H1 (cell line): ENCODE results near the gene NOLC1.

Source experiments
- CTCF ChIP-seq, 3 experiments: IDR thresholded peaks; 1 replicate in 2 of 3; 2 replicates in 1 of 3; pipeline versions ENCODE4 v1.5.1 to v1.6.1; 2011; ENCODE audit warnings: low read length in 3 of 3, mild to moderate bottlenecking in 3 of 3, inconsistent platforms in 2 of 3, low read depth in 1 of 3, moderate library complexity in 1 of 3; ENCODE audit not compliant: insufficient read depth in 1 of 3; ENCODE audit errors: control extremely low read depth in 1 of 3
- EZH2 ChIP-seq: fragments of 200-600 bp; sonication (generic); IDR thresholded peaks from 2 replicates; pipeline ENCODE4 v1.7.1; 2012; ENCODE audit warnings: low read depth, mild to moderate bottlenecking, moderate library complexity, low read length, inconsistent platforms; ENCODE audit not compliant: severe bottlenecking
- GABPA ChIP-seq: IDR thresholded peaks from 2 replicates; pipeline ENCODE4 v1.6.1; 2011; ENCODE audit warnings: mild to moderate bottlenecking, low read length, moderate library complexity, borderline replicate concordance; ENCODE audit not compliant: insufficient read depth
- MAFK ChIP-seq: IDR thresholded peaks from 2 replicates; pipeline ENCODE4 v1.6.1; 2012; ENCODE audit warnings: low read depth, mild to moderate bottlenecking, improper control_type of control experiment, low read length
- RAD21 ChIP-seq, 2 experiments: IDR thresholded peaks in 1 of 2; conservative IDR thresholded peaks in 1 of 2; 2 replicates each; pipeline ENCODE4 v1.6.1; 2011; ENCODE audit warnings: low read depth in 2 of 2, low read length in 2 of 2, improper control_type of control experiment in 1 of 2, inconsistent platforms in 1 of 2, mild to moderate bottlenecking in 1 of 2, moderate library complexity in 1 of 2
- RBBP5 ChIP-seq: IDR thresholded peaks from 2 replicates; pipeline ENCODE4 v1.7.1; 2012; ENCODE audit warnings: low read depth, mild to moderate bottlenecking, inconsistent platforms, low read length, moderate library complexity, borderline replicate concordance
- SP4 ChIP-seq: IDR thresholded peaks from 2 replicates; pipeline ENCODE4 v1.6.1; 2012; ENCODE audit warnings: low read length, inconsistent platforms
- TEAD4 ChIP-seq: IDR thresholded peaks from 2 replicates; pipeline ENCODE4 v1.6.1; 2012; ENCODE audit warnings: low read depth, low read length, inconsistent platforms, mixed read lengths

- TF ChIP-seq SP4, result no peak
- TF ChIP-seq CTCF (IDR thresholded peaks at IDR 0.05; ENCODE audit: control extremely low read depth in 1 of 3, insufficient read depth in 1 of 3, low read depth in 1 of 3, low read length in 3 of 3), result no peak
- TF ChIP-seq EZH2, result no peak
- no peak for TF ChIP-seq TEAD4
- TF ChIP-seq RAD21 (IDR thresholded peaks at IDR 0.05 in 1 of 2, conservative IDR thresholded peaks at IDR 0.05 in 1 of 2; ENCODE audit: low read depth in 2 of 2, low read length in 2 of 2), result no peak
- no peak for TF ChIP-seq MAFK
- no peak for TF ChIP-seq RBBP5
- no peak for TF ChIP-seq GABPA
Measured at GRCh38 chr10:102113956-102114857, 38.0 kb upstream of the NOLC1 start.
